Mesothelial cell of epicardium (in vitro differentiated cells): ENCODE data around the gene UBTD1. TPM values are rescaled to one million over a fixed set of nuclear protein-coding genes. Genes with fewer than 3 reads are reported as not detected.

Experiments used
- DNase-seq, 2 experiments: peaks; one replicate each; pipeline ENCODE4 v3.0.0; 2021; ENCODE audit warnings: low spot score in 2 of 2; ENCODE audit not compliant: unreplicated experiment in 2 of 2
- H3K27ac Mint-ChIP-seq: 2 replicates; pipeline ENCODE4 v1.8.0; 2021; ENCODE audit warnings: mixed read lengths
- H3K27me3 Mint-ChIP-seq: 2 replicates; pipeline ENCODE4 v1.8.0; 2021; ENCODE audit warnings: low read depth, mixed read lengths
- H3K36me3 Mint-ChIP-seq: 2 replicates; pipeline ENCODE4 v1.8.0; 2021; ENCODE audit warnings: mixed read lengths
- H3K4me1 Mint-ChIP-seq: 2 replicates; pipeline ENCODE4 v1.8.0; 2021; ENCODE audit warnings: mixed read lengths
- H3K4me3 Mint-ChIP-seq: 2 replicates; pipeline ENCODE4 v1.8.0; 2021; ENCODE audit warnings: mild to moderate bottlenecking, moderate library complexity, mixed read lengths
- H3K9me3 Mint-ChIP-seq: 2 replicates; pipeline ENCODE4 v1.8.0; 2021; ENCODE audit warnings: mixed read lengths
- total RNA-seq: library from RNA; stranded (reverse); gene quantifications from 3 replicates; pipeline ENCODE4 v1.2.1, GENCODE V29; 2021
- TF ChIP-seq, protein P1 (sequence below): fragments of 200-600 bp; sonication (generic); IDR thresholded peaks from one replicate; pipeline ENCODE4 v1.5.0; 2021; ENCODE audit warnings: antibody characterized with exemption; ENCODE audit not compliant: unreplicated experiment

Gene UBTD1
- total RNA-seq, 1 donor from 2014 or later, result 9.1 TPM

DNA sequence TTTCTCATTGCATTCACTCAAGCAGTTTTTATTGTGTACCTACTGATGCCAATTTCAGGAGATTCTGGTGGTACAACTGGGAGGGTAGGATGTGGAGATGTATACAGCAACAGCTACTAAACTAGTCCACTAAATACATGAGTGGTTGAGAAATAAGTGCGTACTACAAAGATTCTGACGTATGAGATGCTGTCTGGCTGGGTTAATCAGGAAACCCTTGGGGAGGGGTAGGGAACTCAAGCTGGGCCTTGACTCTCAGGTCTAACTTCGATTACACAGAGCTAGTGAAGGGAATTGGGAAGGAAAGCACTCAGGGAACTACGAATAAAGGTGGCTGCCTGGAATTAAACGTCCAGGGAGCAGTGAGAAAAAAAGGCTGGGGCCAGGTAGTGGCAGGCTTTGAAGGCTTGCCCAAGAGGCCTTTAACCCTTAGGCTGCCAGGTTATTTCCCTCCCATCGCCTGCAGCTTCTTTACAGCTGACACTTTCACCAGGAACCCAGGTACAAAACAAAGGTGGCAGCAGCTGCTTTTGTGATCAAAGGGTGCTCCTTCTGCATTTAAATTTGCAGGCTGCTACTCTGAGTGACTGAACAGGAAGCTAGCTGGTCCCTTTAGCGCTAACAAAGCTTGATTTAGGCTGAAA is 3.7 kb upstream of the UBTD1 start:
- peaks cover 2% of the 10 kb centered on the region for H3K36me3 Mint-ChIP-seq
- H3K27ac Mint-ChIP-seq, result peak overlapping the region; percentile 83
- DNase-seq, result no peak
- H3K27me3 Mint-ChIP-seq, result peaks cover 5% of the 10 kb centered on the region
- H3K4me3 Mint-ChIP-seq, result no peak overlapping the region
- TF ChIP-seq, protein P1, sequence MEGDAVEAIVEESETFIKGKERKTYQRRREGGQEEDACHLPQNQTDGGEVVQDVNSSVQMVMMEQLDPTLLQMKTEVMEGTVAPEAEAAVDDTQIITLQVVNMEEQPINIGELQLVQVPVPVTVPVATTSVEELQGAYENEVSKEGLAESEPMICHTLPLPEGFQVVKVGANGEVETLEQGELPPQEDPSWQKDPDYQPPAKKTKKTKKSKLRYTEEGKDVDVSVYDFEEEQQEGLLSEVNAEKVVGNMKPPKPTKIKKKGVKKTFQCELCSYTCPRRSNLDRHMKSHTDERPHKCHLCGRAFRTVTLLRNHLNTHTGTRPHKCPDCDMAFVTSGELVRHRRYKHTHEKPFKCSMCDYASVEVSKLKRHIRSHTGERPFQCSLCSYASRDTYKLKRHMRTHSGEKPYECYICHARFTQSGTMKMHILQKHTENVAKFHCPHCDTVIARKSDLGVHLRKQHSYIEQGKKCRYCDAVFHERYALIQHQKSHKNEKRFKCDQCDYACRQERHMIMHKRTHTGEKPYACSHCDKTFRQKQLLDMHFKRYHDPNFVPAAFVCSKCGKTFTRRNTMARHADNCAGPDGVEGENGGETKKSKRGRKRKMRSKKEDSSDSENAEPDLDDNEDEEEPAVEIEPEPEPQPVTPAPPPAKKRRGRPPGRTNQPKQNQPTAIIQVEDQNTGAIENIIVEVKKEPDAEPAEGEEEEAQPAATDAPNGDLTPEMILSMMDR, result no peak
- H3K9me3 Mint-ChIP-seq, result no peaks in the 10 kb centered on the region
- peaks cover 35% of the 10 kb centered on the region for H3K4me1 Mint-ChIP-seq

DNA sequence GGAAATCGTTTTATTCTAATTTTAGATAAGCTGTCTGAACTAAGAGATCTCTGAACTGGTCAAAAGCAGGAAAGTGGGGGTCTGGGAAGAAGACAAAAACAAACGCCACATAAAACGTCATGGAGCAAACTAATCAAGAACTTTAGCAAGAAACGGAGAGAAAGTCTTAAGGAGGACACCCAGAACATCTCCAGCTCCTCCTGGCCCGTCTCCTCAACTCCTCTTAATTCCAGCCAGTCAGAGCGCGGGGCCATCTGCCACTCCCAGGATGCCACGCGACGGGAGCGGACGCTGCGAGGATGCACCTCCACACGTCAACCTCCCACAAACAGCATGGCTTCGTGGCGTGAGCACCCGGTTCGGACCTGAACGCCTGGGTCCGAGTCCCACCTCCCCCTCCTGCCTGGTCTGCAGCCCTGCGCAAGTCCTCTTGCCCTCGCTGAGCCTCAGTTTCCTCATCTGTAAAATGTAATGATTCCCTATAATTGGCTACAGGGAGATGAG is 1.1 kb upstream of the UBTD1 start:
- peak; percentile 36 to 65 for DNase-seq
- Mint-ChIP-seq H3K36me3 (peaks cover 2% of the 10 kb centered on the region), H3K9me3 (no peaks in the 10 kb centered on the region), H3K27ac (peak overlapping the region; percentile 91), H3K27me3 (peaks cover 24% of the 10 kb centered on the region), H3K4me3 (peak overlapping the region; percentile 97), H3K4me1 (peaks cover 57% of the 10 kb centered on the region)
- TF ChIP-seq, protein P1, result no peak

DNA sequence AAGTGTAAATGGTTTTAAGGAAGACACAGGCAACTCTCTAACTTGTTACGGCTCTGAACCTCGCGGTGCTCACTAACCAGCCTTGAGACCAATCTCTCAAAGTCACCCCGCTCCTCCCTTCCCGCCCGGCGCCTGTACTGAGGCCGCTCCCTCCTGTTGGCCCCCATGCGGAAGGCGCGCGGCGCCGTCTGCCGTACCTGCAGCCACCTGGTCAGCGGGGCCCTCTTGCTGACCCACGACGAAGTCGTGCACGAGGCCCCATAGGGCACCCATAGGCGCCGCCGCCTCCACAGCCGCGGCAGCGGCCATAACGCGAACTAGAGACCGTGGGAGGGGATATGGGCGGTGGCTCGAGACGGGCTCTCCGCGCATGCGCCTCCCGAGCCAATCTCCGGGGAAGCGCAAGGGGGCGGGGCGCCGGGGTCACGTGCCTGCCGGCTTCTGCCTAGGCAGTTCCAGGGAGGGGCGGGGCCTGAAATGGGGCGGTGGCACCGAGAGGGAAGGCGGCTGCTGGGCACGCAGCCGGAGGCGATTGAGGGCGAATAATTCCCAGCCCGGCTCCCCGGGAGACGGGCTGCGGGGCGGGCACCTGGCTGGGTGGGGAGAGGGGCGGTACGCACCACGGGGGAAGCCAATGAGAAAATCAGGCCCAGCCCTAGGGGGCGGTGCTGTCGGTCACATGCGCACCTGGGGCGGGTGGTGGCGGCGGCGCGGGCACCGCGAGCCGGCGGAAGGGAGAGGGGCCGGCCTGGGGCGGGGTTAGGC is 466 bp upstream of the UBTD1 start, which contains the start of gene MMS19:
Gene MMS19 (minus strand): TSS at position 347 of the 765 bp plus-strand sequence. CDS start 38 bp downstream, at position 309.
- TF ChIP-seq, protein P1, result peak; percentile 33
- Mint-ChIP-seq H3K27me3 (peaks cover 24% of the 10 kb centered on the region), H3K4me3 (peak within 1 kb of the TSS; percentile 97), H3K36me3 (peaks cover 2% of the 10 kb centered on the region), H3K9me3 (no peaks in the 10 kb centered on the region), H3K4me1 (peaks cover 57% of the 10 kb centered on the region), H3K27ac (peak within 1 kb of the TSS; percentile 91)
- peak; percentile 100 for DNase-seq

DNA sequence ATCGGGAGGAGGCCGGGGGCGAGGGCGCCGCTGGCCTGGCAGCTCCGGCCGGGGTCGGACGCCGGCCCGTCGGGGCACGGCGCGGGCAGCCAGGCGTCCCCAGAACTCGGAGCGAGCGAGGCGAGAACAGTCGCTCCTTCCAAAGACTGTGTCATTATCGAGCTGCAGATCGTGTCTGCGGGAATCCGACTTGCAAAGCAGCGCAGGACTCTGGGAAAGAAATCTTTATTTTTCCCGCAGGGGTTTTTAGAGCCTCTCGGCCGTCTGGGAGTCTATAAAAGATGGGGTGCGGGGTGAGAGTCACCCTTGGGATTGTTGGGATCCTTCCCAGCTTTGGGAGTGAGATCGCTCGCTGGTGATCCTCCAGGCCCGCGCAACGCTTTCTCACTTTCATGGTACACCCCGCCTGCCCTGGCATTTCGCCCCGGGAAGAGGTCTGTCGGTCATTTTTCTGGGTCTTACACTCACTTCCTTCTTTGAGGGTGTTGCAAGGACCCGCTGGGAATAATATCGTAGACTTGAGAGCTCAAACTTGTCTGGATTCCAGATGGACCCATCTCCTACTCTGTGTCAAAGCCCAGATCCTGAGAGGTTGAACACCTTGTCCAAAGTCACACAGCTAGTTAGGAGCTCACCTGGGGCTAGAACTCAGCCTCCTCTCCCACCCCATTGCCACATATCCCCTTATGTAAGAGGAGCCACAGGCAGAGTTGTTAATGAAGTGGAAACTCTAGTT is 1.0 kb downstream of the UBTD1 start:
- Mint-ChIP-seq H3K4me1 (peaks cover 51% of the 10 kb centered on the region), H3K27me3 (peaks cover 24% of the 10 kb centered on the region), H3K9me3 (no peaks in the 10 kb centered on the region), H3K27ac (no peak overlapping the region), H3K4me3 (peak overlapping the region; percentile 69), H3K36me3 (no peaks in the 10 kb centered on the region)
- TF ChIP-seq, protein P1, result no peak
- no peak for DNase-seq

DNA sequence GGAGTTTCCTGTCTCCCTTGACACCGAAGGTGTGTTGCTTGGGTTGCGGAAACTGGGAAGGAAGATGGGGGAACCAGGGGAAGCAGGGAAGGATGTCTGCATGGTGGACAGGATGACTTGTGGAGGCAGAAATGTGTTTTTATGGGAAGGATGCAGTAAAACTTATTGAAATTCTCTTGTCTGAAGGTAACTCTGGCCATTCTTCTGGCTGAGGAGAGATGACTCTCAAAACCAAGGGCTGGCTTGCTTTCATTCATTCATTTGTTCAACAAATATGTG is 1.5 kb downstream of the UBTD1 start:
- no peaks in the 10 kb centered on the region for H3K9me3 Mint-ChIP-seq
- DNase-seq, result no peak
- peak overlapping the region; percentile 69 for H3K4me3 Mint-ChIP-seq
- peaks cover 24% of the 10 kb centered on the region for H3K27me3 Mint-ChIP-seq
- H3K4me1 Mint-ChIP-seq, result peaks cover 46% of the 10 kb centered on the region
- no peak overlapping the region for H3K27ac Mint-ChIP-seq
- TF ChIP-seq, protein P1, result no peak
- H3K36me3 Mint-ChIP-seq, result no peaks in the 10 kb centered on the region
